Bronchial epithelial cell (primary cell): ENCODE data around the gene TEKT2. TPM values are rescaled to one million over a fixed set of nuclear protein-coding genes. Genes with fewer than 3 reads are reported as not detected.

ENCODE experiments used
- DNase-seq: peaks from one replicate; pipeline ENCODE4 v3.0.0-alpha.2; 2010; ENCODE audit warnings: low read depth
- FAIRE-seq: peaks from 2 replicates; lab custom pipeline; 2011; peaks lifted over from hg19 to GRCh38; lab: Jason Lieb, UNC
- H3K27me3 ChIP-seq: 2 replicates; pipeline ENCODE4 v1.5.1; 2011; ENCODE audit warnings: low read length; ENCODE audit not compliant: control insufficient read depth, insufficient read depth
- H3K36me3 ChIP-seq: 2 replicates; pipeline ENCODE4 v1.5.1; 2011; ENCODE audit warnings: low read length; ENCODE audit not compliant: control insufficient read depth, insufficient read depth
- H3K4me3 ChIP-seq: 2 replicates; pipeline ENCODE4 v1.5.1; 2011; ENCODE audit warnings: mild to moderate bottlenecking, low read depth, low read length, control low read depth
- CTCF ChIP-seq: IDR thresholded peaks from 2 replicates; pipeline ENCODE4 v1.5.1; 2011; ENCODE audit warnings: mild to moderate bottlenecking, moderate library complexity, low read length, control low read depth, inconsistent platforms; ENCODE audit not compliant: insufficient read depth, severe bottlenecking
- total RNA-seq: library from RNA; depleted of rRNA; stranded (reverse); fragments of >200 nt; gene quantifications from 2 replicates; pipeline ENCODE4 v1.2.1, GENCODE V29; 2014

The TEKT2 gene
- total RNA-seq, 1 donor from 2014 or later, result under 0.01 TPM

DNA sequence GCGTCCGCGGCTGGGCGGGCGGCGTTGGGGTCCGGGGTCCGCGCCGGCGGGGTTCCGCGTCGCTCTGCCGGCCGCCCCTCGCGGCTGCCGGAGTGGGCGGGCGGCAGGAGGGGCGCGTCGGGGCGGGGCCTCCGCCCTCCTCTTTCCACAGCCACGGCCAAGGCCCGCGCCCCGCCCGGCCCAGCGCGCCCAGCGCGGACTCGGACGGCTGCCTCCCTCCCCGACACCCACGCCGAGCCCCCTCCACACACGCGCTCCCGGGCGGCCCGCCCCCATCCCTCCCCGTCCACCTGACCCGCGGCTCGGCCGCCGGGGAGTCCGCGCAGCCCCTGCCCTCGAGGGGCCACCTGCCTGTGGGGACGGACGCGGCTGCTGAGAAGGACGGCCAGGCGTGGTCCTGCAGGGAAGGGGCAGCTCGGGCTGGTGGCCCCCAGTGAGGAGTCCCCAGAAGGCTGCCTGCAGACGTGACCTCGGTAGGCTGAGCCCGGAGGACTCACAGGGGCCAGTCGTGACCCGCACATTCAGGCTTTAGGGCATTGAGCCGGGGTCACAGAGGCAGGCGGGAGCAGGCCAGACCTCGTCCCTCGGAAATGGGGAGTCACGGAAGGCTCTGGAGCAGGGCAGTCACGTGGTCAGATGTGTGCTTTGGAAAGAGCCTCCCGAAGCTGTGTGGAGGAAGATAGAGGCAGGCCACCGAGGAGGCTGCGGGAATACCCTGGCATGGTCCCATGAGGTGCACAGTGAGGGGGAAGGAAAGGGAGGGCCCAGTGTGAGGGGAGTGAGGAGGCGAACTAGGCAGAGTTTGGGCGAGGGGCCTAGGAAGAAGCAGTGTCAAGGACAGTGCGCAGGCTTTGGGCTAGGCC is 41.5 kb downstream of the TEKT2 start, which contains the start of gene COL8A2:
TSS of gene COL8A2 (minus strand) at position 94 of the 863 bp plus-strand sequence. CDS start 24,980 bp downstream, outside the sequence.
- FAIRE-seq, result no peak
- Histone ChIP-seq H3K36me3 (no peaks in the 10 kb centered on the region), H3K27me3 (peaks cover 5% of the 10 kb centered on the region), H3K4me3 (peak within 1 kb of the TSS; percentile 21)
- TF ChIP-seq CTCF, result no peak
- DNase-seq, result no peak

DNA sequence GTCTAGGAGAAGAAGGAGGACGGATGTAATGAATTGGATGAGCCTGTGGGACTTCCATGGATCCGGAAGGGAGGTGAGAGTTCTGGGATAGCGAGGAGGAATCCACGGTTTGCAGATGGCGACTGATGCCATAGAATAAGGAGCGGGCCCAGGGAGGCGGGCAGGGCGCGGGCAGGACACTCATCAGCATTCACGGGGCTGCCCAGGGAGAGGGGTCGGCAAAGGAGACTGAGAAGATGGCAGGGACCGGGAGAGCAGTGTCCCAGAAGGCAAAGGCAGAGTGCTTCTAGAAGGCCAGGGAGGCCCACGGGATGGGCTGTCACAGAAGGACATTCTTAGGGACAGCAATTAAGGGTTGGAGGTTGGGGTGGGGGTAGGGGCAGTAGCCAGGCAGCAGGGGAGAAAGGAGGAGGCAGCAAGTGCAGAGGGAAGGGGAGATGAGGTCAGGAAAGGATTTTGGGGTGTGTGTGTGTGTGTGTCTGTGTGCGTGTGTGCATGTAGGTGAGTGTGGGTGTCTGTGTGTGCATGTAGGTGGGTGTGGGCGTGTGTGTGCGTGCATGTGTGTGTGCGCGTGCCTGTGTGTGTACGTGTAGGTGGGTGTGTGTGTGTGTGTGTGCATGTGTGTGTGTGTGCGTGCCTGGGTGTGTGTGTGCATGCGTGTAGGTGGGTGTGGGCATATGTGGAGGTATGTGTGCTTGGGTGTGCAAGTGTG is 42.3 kb downstream of the TEKT2 start:
- FAIRE-seq (no peak), DNase-seq (no peak)
- peaks cover 5% of the 10 kb centered on the region for H3K27me3 ChIP-seq
- no peaks in the 10 kb centered on the region for H3K36me3 ChIP-seq
- H3K4me3 ChIP-seq, result no peak overlapping the region
- no peak for TF ChIP-seq CTCF

GRCh38 chr1:36126797-36127500 is 43.1 kb downstream of the TEKT2 start:
- TF ChIP-seq CTCF, result no peak
- H3K36me3 ChIP-seq, result no peaks in the 10 kb centered on the region
- DNase-seq, result no peak

DNA sequence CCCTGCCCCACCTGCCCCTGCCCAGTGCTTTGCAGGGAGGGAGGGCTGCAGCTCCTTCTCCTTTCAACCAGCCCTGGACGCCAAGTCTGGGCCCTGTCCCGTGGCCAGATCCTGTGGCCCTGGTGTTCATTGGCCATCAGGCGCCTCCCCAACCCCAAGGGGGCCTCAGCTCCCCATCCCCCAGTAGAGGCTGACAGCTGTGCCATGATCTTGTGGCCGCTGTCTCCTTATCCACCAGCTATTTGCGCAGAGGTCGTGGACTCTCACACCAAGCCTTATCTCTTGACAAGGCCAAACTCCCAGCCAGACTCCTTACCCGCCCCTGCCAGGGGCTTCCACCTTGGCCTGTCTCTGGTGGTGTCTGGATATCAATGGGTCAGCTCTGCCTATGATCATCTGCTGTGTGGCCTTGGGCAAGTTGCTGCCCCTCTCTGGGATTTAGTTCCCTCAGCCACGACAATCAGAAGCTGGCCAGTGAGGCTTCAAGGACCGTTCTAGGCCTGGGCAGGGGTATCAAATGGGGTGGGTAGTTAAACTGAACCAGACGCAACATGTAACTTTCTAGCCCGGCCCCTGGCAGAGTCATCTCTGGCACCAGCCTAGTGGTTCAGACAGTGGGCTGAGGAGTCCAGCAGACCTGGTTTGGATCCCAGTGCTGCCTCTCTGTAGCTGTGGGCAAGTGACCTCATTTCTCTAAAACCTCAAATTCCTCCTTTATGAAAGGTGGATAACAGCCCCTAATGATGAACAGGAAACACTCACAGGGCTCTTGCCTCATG is 44.4 kb downstream of the TEKT2 start:
- FAIRE-seq (peak; percentile 80), DNase-seq (no peak)
- no peak for TF ChIP-seq CTCF
- H3K4me3 ChIP-seq, result no peak overlapping the region
- H3K36me3 ChIP-seq, result no peaks in the 10 kb centered on the region
- peaks cover 3% of the 10 kb centered on the region for H3K27me3 ChIP-seq

More at GRCh38 chr1:36126797-36127500, 43.1 kb downstream of the TEKT2 start:
- no peak for FAIRE-seq
- peaks cover 5% of the 10 kb centered on the region for H3K27me3 ChIP-seq
- H3K4me3 ChIP-seq, result no peak overlapping the region

GRCh38 chr1:36128905-36129206 is 45.0 kb downstream of the TEKT2 start:
- Histone ChIP-seq H3K4me3 (no peak overlapping the region), H3K36me3 (no peaks in the 10 kb centered on the region), H3K27me3 (peaks cover 3% of the 10 kb centered on the region)
- TF ChIP-seq CTCF, result no peak
- no peak for FAIRE-seq
- no peak for DNase-seq
